Measurements from ENCODE around the gene ADAP1.

- no peak for TF ChIP-seq POLR2AphosphoS5 (IDR thresholded peaks at IDR 0.05; ENCODE audit: low read depth, low read length)
- TF ChIP-seq CTCF (IDR thresholded peaks at IDR 0.05; ENCODE audit: control extremely low read depth in 1 of 3, insufficient read depth in 1 of 3, low read depth in 1 of 3, low read length in 3 of 3), result no peak
- no peak for TF ChIP-seq SIX5 (IDR thresholded peaks at IDR 0.05; ENCODE audit: low read depth, low read length)
- TF ChIP-seq JUND (IDR thresholded peaks at IDR 0.05; ENCODE audit: low read length), result no peak
- no peak for TF ChIP-seq SRF (IDR thresholded peaks at IDR 0.05; ENCODE audit: low read depth, low read length)
- TF ChIP-seq CREB1 (IDR thresholded peaks at IDR 0.05), result no peak
- no peak for TF ChIP-seq MAFK (IDR thresholded peaks at IDR 0.05; ENCODE audit: low read depth, low read length)
- no peak for TF ChIP-seq SP4 (IDR thresholded peaks at IDR 0.05; ENCODE audit: low read length)
Observed at GRCh38 chr7:972676-973309, 18.3 kb upstream of the ADAP1 start.
